Small intestine (tissue), 16 donors: Measurements from ENCODE around the gene AKR1C1. TPM values are rescaled to one million over a fixed set of nuclear protein-coding genes. Genes with fewer than 3 reads are reported as not detected.
"Not testable (repeated sequence)": the region's sequence is repeated elsewhere in the genome, so short reads cannot be mapped to it uniquely, and the experiment has no call there.

Experiments
- DNase-seq, 2 donors: peaks; one replicate each; pipeline versions ENCODE4 v3.0.0 to v3.0.0-alpha.2; 2013
- FAIRE-seq: peaks from 2 replicates; lab custom pipeline; 2012; peaks lifted over from hg19 to GRCh38; lab: Jason Lieb, UNC
- H3K27ac ChIP-seq, 3 donors: one replicate each; pipeline ENCODE4 v1.5.1; 2013; ENCODE audit warnings: low read length in 2 of 3, mild to moderate bottlenecking in 2 of 3, control low read depth in 1 of 3, inconsistent platforms in 1 of 3, low read depth in 1 of 3, moderate library complexity in 1 of 3
- H3K27me3 ChIP-seq, 3 donors: one replicate each; pipeline ENCODE4 v1.6.1; 2013; ENCODE audit warnings: low read length in 3 of 3, inconsistent platforms in 1 of 3; ENCODE audit not compliant: control insufficient read depth in 3 of 3, insufficient read depth in 3 of 3
- H3K36me3 ChIP-seq, 3 donors: one replicate each; pipeline ENCODE4 v1.6.1; 2013; ENCODE audit warnings: low read length in 3 of 3, inconsistent platforms in 1 of 3, low read depth in 1 of 3, mild to moderate bottlenecking in 1 of 3, moderate library complexity in 1 of 3; ENCODE audit not compliant: control insufficient read depth in 3 of 3, insufficient read depth in 2 of 3
- H3K4me1 ChIP-seq, 3 donors: one replicate each; pipeline ENCODE4 v1.6.1; 2013; ENCODE audit warnings: low read length in 2 of 3, inconsistent platforms in 1 of 3, low read depth in 1 of 3, mild to moderate bottlenecking in 1 of 3, moderate library complexity in 1 of 3; ENCODE audit not compliant: control insufficient read depth in 3 of 3, insufficient read depth in 2 of 3
- H3K4me3 ChIP-seq, 3 donors: one replicate each; pipeline ENCODE4 v1.5.1; 2013; ENCODE audit warnings: low read length in 3 of 3, control low read depth in 1 of 3, inconsistent platforms in 1 of 3, low read depth in 1 of 3, mild to moderate bottlenecking in 1 of 3, moderate library complexity in 1 of 3
- H3K9me3 ChIP-seq, 2 donors: one replicate each; pipeline ENCODE4 v1.6.1; 2013; ENCODE audit warnings: low read depth in 1 of 2, low read length in 1 of 2; ENCODE audit not compliant: control insufficient read depth in 2 of 2, insufficient read depth in 1 of 2
- WGBS, 3 donors: extraction: QIAGEN DNeasy Blood & Tissue Kit; methylation state at CpG; one replicate each; pipeline ENCODE4 v1.1.7; 2013; 5-methylcytosine and 5-hydroxymethylcytosine counted together
- long read RNA-seq, 10 donors: transcript quantifications; one replicate each; lab custom pipeline, GENCODE V29; 2026
- polyA plus RNA-seq, 4 donors: library from polyadenylated mRNA; stranded (reverse) in 3 of 4; unstranded in 1 of 4; fragments of 200-250 nt in 3 of 4; fragments of 120-200 nt in 1 of 4; gene quantifications; one replicate each; pipeline versions ENCODE4 v1.2.1 to v1.2.3, GENCODE V29; 2013
- donor health status: healthy with polysubstance abuse.
- donor health status: control.
- donor health status: control.
- donor health status: Bipolar disorder and iron deficiency.
- donor health status: healthy.

The AKR1C1 gene
- 10 to 100 TPM; 10.8 to 68.0 (median 24.9) TPM for polyA plus RNA-seq
- long read RNA-seq, donor 1, full-length matches to known transcripts: 4 of 15 reads
- long read RNA-seq, donor 1, partial matches to known transcripts: 5 of 15 reads
- long read RNA-seq, donor 1, other reads (novel, unspliced or antisense): 6 of 15 reads
- long read RNA-seq, donor 2: 0 reads
- long read RNA-seq, donor 3, full-length matches to known transcripts: 5 of 5 reads
- long read RNA-seq, donor 3, partial matches to known transcripts: 0 of 5 reads
- long read RNA-seq, donor 3, other reads (novel, unspliced or antisense): 0 of 5 reads
- long read RNA-seq, donor 4: 0 reads
- long read RNA-seq, donor 5, full-length matches to known transcripts: 3 of 3 reads
- long read RNA-seq, donor 5, partial matches to known transcripts: 0 of 3 reads
- long read RNA-seq, donor 5, other reads (novel, unspliced or antisense): 0 of 3 reads
- long read RNA-seq, donor 6, full-length matches to known transcripts: 2 of 2 reads
- long read RNA-seq, donor 6, partial matches to known transcripts: 0 of 2 reads
- long read RNA-seq, donor 6, other reads (novel, unspliced or antisense): 0 of 2 reads
- long read RNA-seq, donor 7: 0 reads
- long read RNA-seq, donor 8: 0 reads
- long read RNA-seq, donor 9, full-length matches to known transcripts: 1 of 1 reads
- long read RNA-seq, donor 9, partial matches to known transcripts: 0 of 1 reads
- long read RNA-seq, donor 9, other reads (novel, unspliced or antisense): 0 of 1 reads
- long read RNA-seq, donor 10, full-length matches to known transcripts: 2 of 10 reads
- long read RNA-seq, donor 10, partial matches to known transcripts: 8 of 10 reads
- long read RNA-seq, donor 10, other reads (novel, unspliced or antisense): 0 of 10 reads

DNA sequence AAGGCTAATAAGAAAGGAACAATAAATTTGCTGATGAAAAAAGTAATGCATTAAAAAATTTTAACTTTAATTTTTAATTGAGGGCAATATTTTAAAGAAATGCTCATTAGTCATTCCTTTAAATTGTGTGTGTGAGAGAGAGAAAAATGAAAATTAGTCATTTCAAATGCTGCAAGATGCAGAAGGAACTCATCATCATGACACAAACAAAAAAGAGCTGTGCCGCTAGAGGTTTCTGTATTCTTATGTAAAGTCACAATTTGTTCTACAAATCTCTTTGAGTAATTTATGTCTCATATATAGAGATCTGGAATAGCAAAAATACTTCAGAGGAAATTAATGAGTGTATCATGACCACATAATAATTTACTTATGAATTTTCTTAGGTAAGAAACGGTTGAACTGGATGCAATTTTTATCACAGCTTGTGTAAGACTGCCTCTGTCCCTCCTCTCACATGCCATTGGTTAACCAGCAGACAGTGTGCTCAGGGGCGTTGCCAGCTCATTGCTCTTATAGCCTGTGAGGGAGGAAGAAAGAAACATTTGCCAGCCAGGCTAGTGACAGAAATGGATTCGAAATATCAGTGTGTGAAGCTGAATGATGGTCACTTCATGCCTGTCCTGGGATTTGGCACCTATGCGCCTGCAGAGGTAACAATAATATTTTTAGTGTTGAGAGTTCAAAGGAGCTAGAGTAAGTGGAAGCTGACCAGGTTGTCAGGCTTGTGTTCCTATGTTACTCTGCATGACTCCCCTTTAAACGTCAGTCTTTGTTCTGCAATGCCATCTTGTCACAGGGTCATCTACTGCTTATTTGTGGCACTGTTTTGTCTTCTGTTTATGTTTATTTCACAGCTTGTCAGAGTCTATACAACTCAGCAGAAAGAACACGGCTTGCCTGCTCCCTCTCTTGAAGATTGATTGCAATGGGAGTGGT, at the start of gene AKR1C1:
Gene AKR1C1, plus strand, starts transcription at position 540 of the 939 bp plus-strand sequence. Its CDS starts 30 bp downstream, at position 570.
- H3K4me3 ChIP-seq, H3K9me3 ChIP-seq, H3K27me3 ChIP-seq, H3K27ac ChIP-seq, H3K4me1 ChIP-seq, H3K36me3 ChIP-seq: not testable (repeated sequence)
- WGBS, 3 donors: 10 to 33% (median 30%) methylated on average over 5 to 6 of the region's 7 CpGs
- peak; percentile 73 for FAIRE-seq
- peak; percentile 46 to 56 for DNase-seq

DNA sequence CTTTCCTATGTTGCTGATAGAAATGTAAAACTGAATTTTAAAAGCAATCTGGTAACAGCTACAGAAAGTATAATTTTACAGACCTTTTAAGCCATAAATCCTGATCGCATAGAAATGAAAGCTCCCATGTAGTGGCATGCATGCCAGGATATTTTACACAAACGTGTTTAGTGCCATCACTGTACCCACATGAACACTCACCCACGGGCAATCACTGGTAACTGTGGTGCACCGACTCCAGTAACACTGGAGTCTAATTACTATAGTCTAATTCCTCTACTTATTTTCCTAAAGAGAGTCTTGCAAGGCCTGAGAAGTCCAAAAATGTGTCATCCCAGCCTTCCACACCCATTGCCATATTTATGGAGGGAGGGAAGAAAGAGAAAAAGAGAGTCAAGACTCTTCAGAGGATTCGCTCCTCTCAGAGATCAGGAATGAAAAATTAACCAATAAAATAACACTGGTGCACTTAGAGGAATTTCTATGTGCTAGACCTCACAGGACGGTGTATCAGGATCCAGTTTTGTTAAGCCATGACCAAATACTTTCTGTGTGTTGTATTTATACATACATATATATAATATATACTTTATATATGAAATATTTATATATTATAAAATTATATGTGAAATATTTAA, 48.9 kb upstream of the AKR1C1 start:
- peaks cover 0 to 4% of the 10 kb centered on the region in 2 donors for H3K9me3 ChIP-seq
- FAIRE-seq (no peak), DNase-seq (no peak)
- H3K4me1 ChIP-seq: no peaks in the 10 kb centered on the region
- H3K27me3 ChIP-seq: no peaks in the 10 kb centered on the region
- no peak overlapping the region for H3K4me3 ChIP-seq
- WGBS, 3 donors: 84 to 87% (median 87%) methylated on average over 6 of the region's 6 CpGs
- H3K36me3 ChIP-seq: peaks cover 0 to 2% (median 0%) of the 10 kb centered on the region in 3 donors
- H3K27ac ChIP-seq: no peak overlapping the region

- WGBS, 3 donors: 88 to 95% (median 91%) methylated on average over 3 of the region's 3 CpGs
These were observed 47.0 kb upstream of the AKR1C1 start for GRCh38 chr10:4916086-4916716.

DNA sequence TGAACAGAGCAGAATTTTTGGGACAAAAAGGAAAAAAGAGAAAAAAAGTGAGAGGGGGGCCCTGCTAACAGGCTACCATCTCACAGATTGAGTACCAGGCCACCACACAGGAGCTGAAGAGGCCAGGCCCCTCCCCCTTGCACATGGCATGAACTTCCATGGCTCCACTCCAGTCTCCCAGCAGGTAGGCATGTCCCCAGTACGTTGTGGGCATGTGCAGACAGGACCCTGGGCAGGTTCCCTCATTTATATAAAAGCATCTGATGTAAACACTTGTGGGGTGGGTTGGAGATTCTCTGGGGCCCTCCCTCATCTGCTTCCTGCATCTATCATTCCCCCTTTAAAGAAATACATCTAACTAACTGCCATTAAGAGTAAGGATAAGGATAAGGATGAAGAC, 45.0 kb upstream of the AKR1C1 start:
- Histone ChIP-seq H3K27me3 (no peaks in the 10 kb centered on the region), H3K4me3 (no peak overlapping the region), H3K4me1 (no peaks in the 10 kb centered on the region), H3K9me3 (no peaks in the 10 kb centered on the region), H3K27ac (no peak overlapping the region), H3K36me3 (no peaks in the 10 kb centered on the region)
- WGBS, 3 donors: 74 to 79% (median 76%) methylated on average over 1 of the region's 1 CpG
- DNase-seq (no peak), FAIRE-seq (no peak)

More at GRCh38 chr10:4916086-4916716, 47.0 kb upstream of the AKR1C1 start:
- DNase-seq: no peak
- Histone ChIP-seq H3K4me3 (no peak overlapping the region), H3K27ac (no peak overlapping the region), H3K36me3 (no peaks in the 10 kb centered on the region), H3K9me3 (no peaks in the 10 kb centered on the region), H3K4me1 (no peaks in the 10 kb centered on the region), H3K27me3 (no peaks in the 10 kb centered on the region)
- no peak for FAIRE-seq

- not testable (repeated sequence) for FAIRE-seq, H3K27me3 ChIP-seq, H3K4me1 ChIP-seq, H3K36me3 ChIP-seq, H3K27ac ChIP-seq, H3K9me3 ChIP-seq, DNase-seq, H3K4me3 ChIP-seq
These were observed 38.7 kb upstream of the AKR1C1 start for GRCh38 chr10:4924482-4924881.

GRCh38 chr10:4926400-4926799, 36.8 kb upstream of the AKR1C1 start:
- Histone ChIP-seq H3K4me1 (no peaks in the 10 kb centered on the region), H3K27me3 (no peaks in the 10 kb centered on the region), H3K4me3 (no peak overlapping the region), H3K36me3 (no peaks in the 10 kb centered on the region), H3K9me3 (peaks cover 0 to 7% of the 10 kb centered on the region in 2 donors), H3K27ac (no peak overlapping the region)
- DNase-seq (no peak), FAIRE-seq (no peak)

DNA sequence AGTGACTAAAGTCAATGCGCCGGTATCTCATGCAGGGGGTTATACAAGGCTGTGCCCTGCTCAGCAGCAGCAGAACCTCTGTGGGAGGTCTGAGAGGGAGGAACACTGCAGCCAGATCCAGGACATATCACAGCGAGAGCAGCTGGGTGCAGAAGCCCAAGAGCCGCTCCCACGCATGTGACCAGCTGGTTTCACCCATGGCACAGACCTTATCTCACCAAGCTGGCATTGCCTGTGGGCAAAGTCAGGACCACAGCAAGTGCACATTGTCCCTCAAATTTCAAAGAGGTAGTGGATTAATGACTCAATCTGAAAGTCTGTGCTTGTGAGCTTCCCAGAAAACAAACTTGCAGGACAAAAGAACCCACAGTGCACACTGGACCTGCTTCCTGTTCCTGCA, 31.6 kb upstream of the AKR1C1 start:
- no peaks in the 10 kb centered on the region for H3K36me3 ChIP-seq
- no peaks in the 10 kb centered on the region for H3K9me3 ChIP-seq
- DNase-seq: peak in 1 of 2 donors; percentile 71
- no peak overlapping the region for H3K4me3 ChIP-seq
- H3K4me1 ChIP-seq: no peaks in the 10 kb centered on the region
- H3K27ac ChIP-seq: no peak overlapping the region
- H3K27me3 ChIP-seq: no peaks in the 10 kb centered on the region
- no peak for FAIRE-seq
- 44 to 69% (median 45%) methylated on average over 5 of the region's 5 CpGs for WGBS, 3 donors
